COLO668 (cell line): ENCODE data around the gene LILRB5.
A peak's percentile ranks its signal among the peaks of the same experiment; 100 is the strongest.
"Not testable (repeated sequence)": the region's sequence is repeated elsewhere in the genome, so short reads cannot be mapped to it uniquely, and the experiment has no call there.

Source experiments
- DNase-seq: peaks from one replicate; lab custom pipeline; 2025; ENCODE audit not compliant: unreplicated experiment; lab: John Stamatoyannopoulos, UW

LILRB5 gene

GRCh38 chr19:54217517-54218247 is 39.4 kb downstream of the LILRB5 start:
- not testable (repeated sequence) for DNase-seq

- no peak for DNase-seq
Observed at GRCh38 chr19:54216869-54217268, 40.2 kb downstream of the LILRB5 start.

GRCh38 chr19:54214734-54215133 is 42.3 kb downstream of the LILRB5 start:
- not testable (repeated sequence) for DNase-seq

GRCh38 chr19:54214217-54214616 is 42.9 kb downstream of the LILRB5 start:
- DNase-seq, result not testable (repeated sequence)

- no peak for DNase-seq
Observed at GRCh38 chr19:54211235-54211634, 45.8 kb downstream of the LILRB5 start.

GRCh38 chr19:54209811-54210494 is 47.1 kb downstream of the LILRB5 start:
- peak; percentile 91 for DNase-seq

- peak; percentile 70 for DNase-seq
Observed at GRCh38 chr19:54209058-54209810, 47.8 kb downstream of the LILRB5 start.

GRCh38 chr19:54208784-54209057 is 48.4 kb downstream of the LILRB5 start:
- peak; percentile 23 for DNase-seq

DNA sequence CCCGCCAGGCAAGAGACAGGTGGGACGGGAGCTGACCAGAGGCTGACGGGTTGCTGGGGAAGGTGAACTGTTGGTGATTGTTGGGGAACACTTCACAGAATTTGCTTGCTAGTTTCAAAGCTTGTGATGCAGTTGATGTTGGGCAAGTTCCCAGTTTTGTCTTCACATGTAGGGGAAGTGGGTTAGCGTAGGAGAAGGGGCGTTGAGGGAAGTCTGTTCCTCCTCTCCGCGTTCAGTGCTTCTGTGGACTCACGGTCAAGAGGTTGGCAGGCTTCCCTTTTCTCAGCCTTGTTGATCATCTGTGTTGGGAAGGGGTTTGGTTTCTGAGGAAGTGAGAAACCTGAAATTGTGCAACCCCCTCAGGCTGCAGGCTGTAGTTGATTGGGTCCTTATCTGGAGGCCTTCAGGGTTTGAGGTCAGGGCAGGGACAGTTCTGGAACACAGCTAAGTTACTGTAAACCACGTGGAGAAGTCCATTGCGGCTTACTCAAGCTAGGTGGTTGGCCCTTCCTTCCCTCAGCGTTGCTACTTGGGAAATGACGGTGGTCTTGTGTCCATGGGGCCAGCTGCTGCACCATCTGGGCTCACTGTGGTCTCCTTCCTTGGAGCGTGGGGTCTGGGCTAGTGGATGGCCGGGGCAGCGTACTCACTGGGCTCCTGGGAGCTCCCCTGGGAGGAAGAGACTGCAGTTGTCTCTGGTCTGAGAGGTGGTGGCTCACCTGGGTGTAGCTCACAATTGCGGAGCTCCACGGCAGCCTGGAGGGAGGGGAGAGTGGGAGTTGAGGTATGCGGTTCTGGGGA is 48.9 kb downstream of the LILRB5 start:
- no peak for DNase-seq

GRCh38 chr19:54207676-54207982 is 49.4 kb downstream of the LILRB5 start:
- DNase-seq, result no peak

DNA sequence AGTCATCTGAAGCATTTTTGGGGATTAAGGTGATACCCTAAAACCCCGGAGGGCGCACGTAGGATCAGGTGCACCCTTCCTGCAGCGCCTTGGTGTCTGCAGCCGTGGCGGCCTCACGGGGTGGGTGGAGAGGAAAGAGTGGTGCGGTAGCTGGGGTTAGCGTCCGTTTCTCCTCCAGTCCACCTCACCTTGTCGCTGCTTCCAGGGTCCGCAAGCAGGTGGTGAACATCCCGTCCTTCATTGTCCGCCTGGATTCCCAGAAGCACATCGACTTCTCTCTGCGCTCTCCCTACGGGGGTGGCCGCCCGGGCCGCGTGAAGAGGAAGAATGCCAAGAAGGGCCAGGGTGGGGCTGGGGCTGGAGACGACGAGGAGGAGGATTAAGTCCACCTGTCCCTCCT is 49.9 kb downstream of the LILRB5 start:
- DNase-seq, result not testable (repeated sequence)

- no peak for DNase-seq
Observed at GRCh38 chr19:54206831-54207177, 50.3 kb downstream of the LILRB5 start.

DNA sequence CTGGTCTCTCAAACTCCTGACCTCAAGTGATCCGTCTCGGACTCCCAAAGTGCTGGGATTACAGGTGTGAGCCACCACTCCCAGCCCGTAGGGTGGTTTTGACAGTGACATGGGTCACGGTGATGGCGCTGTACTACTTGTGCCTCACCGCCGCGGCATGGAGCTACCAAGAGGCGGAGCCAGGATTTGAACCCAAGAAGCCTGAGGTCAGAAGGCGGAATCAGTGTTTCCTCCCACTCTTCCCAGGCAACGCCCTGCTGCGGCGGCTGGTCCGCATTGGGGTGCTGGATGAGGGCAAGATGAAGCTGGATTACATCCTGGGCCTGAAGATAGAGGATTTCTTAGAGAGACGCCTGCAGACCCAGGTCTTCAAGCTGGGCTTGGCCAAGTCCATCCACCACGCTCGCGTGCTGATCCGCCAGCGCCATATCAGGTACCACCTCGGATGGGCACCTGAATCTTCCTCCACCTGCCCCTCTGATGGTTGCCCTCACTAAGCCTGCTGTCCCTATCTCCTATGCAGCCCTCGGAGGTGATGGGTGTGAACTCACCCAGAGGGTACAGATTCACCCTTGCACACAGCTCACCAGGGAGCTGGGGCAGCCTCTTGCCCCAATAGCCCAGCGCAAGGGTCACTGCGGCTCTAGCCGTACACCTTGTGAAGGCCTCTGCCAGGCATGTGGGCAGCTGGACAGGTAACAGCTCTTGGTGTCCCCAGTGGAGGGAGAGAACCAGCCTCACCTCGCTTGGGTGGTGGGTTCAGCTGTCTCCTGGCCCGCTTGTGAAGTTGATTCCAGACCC is 50.8 kb downstream of the LILRB5 start:
- DNase-seq, result no peak

DNA sequence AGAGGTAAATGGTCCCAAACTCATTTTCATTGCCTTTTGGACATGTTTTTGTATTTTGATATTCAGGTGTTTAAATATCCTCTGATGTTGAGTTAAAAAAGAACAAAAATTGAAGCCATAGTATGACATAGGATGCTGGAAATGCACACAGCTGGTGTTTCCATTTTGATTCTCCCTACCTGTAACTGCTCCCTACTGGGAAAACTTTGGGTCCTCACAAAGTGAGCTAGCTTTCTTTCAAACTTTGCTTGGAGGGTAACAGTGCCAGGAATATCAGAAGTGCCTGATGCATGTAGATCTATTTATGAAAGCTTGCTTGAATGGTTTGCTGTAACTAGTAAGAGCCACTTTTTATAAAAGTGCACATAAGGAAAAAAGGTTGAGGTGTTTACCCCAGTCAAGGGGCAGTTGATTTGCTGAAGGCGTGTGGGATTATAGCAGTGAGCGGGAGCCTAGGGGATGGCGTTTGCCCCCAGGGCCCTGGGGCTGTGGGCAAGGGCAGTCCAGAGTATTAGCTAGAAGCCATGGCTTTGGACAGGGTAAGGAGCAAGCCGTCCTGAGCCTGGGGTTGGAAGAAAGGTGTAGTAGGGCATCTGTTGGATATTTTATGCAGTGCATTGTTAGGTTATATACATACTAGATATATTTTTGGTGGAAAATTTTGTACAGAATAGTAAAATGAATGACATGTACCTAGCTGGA is 52.2 kb downstream of the LILRB5 start:
- DNase-seq, result no peak

DNA sequence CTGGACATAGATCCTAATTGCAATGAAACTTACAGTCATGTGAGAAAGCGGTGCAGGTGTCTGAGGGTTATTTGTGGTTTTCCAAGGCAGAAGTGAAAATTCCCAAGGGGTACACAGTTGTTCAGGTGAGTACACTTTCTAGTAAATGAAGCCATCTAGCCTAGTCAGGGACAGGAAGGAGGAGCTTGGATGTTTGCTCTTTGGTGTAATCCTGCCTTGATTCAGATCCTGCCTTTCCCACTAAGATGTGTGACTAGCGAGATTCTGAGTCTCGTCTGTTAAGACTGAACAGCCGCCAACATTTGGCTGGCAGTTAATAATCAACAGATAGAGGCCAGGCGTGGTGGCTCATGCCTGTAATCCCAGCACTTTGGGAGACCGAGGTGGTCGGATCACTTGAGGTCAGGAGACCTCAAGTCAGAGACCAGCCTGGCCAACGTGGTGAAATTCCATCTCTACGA is 53.9 kb downstream of the LILRB5 start:
- DNase-seq, result no peak

DNA sequence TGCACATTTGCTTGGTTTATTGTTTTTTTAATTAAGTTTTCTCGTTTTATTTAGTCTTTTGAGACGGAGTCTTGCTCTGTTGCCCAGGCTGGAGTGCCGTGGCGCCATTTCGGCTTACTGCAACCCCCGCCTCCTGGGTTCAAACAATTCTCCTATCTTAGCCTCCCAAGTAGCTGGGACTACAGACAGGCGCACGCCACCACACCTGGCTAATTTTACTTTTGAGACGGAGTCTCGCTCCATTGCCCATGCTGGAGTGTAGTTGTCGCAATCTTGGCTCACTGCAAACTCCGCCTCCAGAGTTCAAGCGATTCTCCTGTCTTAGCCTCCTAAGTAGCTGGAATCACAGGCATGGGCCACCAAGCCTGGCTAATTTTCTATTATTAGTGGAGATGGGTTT is 55.1 kb downstream of the LILRB5 start:
- no peak for DNase-seq

DNA sequence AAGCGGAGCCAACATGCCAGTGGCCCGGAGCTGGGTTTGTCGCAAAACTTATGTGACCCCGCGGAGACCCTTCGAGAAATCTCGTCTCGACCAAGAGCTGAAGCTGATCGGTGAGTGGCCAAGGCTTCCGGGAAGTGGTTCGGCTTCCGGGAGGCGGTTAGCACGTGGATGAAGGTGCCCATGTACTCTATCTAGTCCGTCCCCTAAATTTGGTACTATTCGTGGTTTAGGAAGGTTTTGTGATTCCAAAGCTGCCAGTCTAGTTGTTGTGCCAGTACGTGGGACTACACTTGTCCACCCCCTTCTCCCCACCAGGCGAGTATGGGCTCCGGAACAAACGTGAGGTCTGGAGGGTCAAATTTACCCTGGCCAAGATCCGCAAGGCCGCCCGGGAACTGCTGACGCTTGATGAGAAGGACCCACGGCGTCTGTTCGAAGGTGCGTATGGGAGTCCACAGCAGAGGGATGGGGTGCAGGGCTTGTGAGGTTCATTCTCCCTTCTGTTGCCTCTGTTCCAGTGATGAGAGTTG is 55.8 kb downstream of the LILRB5 start:
- DNase-seq, result no peak
